Mucosa of rectum (tissue), 2 donors: ENCODE results near the gene KIF16B.
"Not testable (repeated sequence)": the region's sequence is repeated elsewhere in the genome, so short reads cannot be mapped to it uniquely, and the experiment has no call there.

Source experiments
- H3K27ac ChIP-seq, 2 donors: one replicate each; pipeline ENCODE4 v1.7.0; 2013; ENCODE audit warnings: inconsistent platforms in 2 of 2, low read depth in 2 of 2, low read length in 2 of 2
- H3K27me3 ChIP-seq, 2 donors: one replicate each; pipeline ENCODE4 v1.7.0; 2013; ENCODE audit warnings: low read length in 2 of 2; ENCODE audit not compliant: control insufficient read depth in 2 of 2, insufficient read depth in 2 of 2
- H3K36me3 ChIP-seq, 2 donors: one replicate each; pipeline ENCODE4 v1.7.0; 2013; ENCODE audit warnings: low read length in 2 of 2; ENCODE audit not compliant: control insufficient read depth in 2 of 2, insufficient read depth in 2 of 2
- H3K4me1 ChIP-seq, 2 donors: one replicate each; pipeline ENCODE4 v1.7.0; 2013; ENCODE audit warnings: low read length in 2 of 2, mild to moderate bottlenecking in 1 of 2; ENCODE audit not compliant: control insufficient read depth in 2 of 2, insufficient read depth in 2 of 2
- H3K4me3 ChIP-seq, 2 donors: one replicate each; pipeline ENCODE4 v1.7.0; 2013; ENCODE audit warnings: low read length in 2 of 2
- H3K9ac ChIP-seq, 2 donors: one replicate each; pipeline ENCODE4 v1.7.0; 2013; ENCODE audit warnings: low read length in 2 of 2, low read depth in 1 of 2, mild to moderate bottlenecking in 1 of 2
- H3K9me3 ChIP-seq, 2 donors: one replicate each; pipeline ENCODE4 v1.7.0; 2013; ENCODE audit warnings: low read length in 2 of 2; ENCODE audit not compliant: control insufficient read depth in 2 of 2
- donor health status: healthy.
- donor health status: Normal muscosa, but diverticular disease.

The KIF16B gene

DNA sequence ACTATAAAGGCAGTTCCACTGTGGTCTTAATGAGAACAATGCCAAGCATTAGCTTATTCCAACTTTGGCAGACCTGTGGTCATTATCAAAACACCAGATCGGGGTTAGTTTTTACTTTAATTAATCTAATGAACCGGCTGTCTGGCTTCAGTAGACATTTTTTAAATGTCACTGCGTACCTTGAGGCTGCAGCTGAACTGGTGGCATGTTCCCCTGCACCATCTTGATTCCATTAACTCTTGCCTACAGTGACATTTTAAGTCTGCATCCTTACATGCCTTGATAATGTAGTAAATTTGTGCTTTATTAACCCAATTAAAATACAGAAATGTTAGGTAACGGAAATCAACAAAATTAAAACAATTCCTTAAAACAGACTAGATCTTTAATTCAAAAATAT lies 127.0 kb downstream of the KIF16B start:
- no peaks in the 10 kb centered on the region for H3K9me3 ChIP-seq
- no peaks in the 10 kb centered on the region for H3K27me3 ChIP-seq
- no peaks in the 10 kb centered on the region for H3K4me1 ChIP-seq
- H3K9ac ChIP-seq: no peak overlapping the region
- H3K36me3 ChIP-seq: peaks cover 0 to 5% of the 10 kb centered on the region in 2 donors
- H3K27ac ChIP-seq: no peak overlapping the region
- H3K4me3 ChIP-seq: no peak overlapping the region

DNA sequence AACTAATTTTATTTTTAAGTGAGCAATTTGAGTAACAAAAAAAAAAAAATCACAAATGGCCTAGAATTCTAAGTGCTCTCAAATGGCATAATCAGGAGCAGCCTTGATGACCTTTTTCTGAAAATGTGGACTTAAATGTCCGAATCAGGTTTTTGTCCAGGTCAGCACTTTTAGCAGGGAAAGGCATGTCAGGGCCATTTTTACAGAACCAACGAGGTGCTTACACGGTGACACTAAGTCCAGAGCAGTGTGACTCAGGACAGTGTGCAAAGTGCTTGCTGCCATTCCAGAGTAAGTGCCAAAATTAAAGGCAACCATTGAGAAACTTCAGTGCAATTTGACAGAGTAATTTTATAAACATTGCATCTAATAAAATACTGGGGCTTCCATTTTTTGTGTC lies 127.8 kb downstream of the KIF16B start:
- no peaks in the 10 kb centered on the region for H3K4me1 ChIP-seq
- H3K27me3 ChIP-seq: no peaks in the 10 kb centered on the region
- no peak overlapping the region for H3K27ac ChIP-seq
- H3K9ac ChIP-seq: no peak overlapping the region
- peaks cover 0 to 5% of the 10 kb centered on the region in 2 donors for H3K36me3 ChIP-seq
- no peaks in the 10 kb centered on the region for H3K9me3 ChIP-seq
- no peak overlapping the region for H3K4me3 ChIP-seq

DNA sequence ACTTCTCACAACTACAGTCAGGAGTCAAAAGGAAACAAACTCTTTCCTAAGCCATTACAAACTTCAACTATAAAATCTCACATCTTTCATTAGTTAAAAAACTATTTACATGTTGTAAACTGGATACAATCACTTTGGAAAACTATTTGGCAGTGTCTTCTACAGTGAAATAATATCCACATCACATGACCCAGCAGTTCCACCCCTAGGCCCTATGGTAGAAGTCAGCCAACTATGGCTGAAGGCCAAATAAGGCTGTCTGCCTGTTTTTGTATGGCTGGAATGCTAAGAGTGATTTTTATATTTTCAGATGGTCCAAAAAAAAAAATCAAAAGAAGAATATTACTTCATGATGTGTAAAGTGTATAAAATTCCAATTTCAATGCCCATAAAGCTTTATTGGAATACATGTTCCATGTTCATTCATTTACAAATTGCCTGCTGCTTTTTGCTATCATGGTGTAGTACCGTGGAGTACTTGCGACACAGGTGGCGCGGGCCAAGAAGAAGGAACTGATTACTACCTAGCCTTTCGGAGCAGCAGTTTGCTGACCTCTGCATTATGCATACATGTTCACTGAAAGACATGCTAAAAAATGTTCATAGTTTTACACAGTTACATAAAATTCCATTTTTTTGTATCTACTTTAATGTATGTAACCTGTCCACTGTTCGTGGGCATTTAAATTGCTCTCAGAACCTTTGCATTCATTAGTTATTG lies 129.0 kb downstream of the KIF16B start:
- Histone ChIP-seq H3K9ac (no peak overlapping the region), H3K27ac (no peak overlapping the region), H3K4me1 (no peaks in the 10 kb centered on the region)

DNA sequence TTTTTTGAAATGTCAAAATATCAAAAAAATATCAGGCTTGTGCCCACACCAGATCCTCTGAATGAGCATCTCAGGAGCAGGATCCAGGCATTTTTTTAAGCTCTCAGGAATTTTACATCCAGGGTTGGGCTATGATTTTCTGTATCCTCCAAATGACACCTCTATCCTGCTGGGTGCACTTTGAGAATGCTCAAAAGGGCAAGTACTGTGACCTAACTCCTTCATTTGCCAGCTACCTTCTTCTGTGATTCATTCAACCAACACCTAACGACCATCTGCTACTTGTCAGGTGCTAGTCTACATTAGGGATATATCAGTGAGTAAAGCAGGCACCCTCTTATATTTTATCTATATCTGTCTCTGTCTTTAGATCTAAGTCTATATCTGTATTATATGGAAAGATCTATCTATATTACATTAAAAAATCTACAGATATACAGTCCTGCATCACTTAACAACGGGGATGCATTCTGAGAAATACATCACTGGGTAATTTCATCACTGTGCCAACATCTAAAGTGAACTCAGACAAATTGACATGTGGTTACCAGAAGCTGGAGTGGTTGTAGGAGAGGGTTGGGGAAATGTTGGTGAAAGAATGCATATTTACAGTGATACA lies 131.6 kb downstream of the KIF16B start:
- H3K4me1 ChIP-seq: no peaks in the 10 kb centered on the region
- no peak overlapping the region for H3K9ac ChIP-seq
- H3K36me3 ChIP-seq: peaks cover 0 to 2% of the 10 kb centered on the region in 2 donors
- no peak overlapping the region for H3K27ac ChIP-seq
- H3K4me3 ChIP-seq: no peak overlapping the region
- no peaks in the 10 kb centered on the region for H3K9me3 ChIP-seq
- H3K27me3 ChIP-seq: no peaks in the 10 kb centered on the region

More for the DNA sequence above, 129.0 kb downstream of the KIF16B start:
- Histone ChIP-seq H3K36me3 (peaks cover 0 to 6% of the 10 kb centered on the region in 2 donors), H3K27me3 (no peaks in the 10 kb centered on the region), H3K4me3 (no peak overlapping the region), H3K9me3 (no peaks in the 10 kb centered on the region)

DNA sequence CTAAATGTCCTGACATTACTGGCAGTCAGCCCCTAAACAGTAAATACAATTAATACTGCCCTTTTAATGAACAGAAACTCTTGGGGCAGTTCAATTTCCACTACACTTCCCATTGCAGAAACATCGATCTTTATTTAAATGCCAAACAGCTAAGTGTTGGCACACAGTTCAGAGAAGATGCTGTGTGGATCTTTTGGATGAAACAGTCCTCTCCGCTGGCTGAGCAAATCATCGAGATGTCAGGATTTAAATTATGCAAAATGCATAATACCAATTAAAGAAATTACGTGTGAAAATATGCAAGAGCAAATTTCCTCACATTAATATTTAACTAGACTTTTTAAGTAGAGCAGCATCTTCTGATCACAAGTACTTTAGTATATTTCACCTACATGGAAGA lies 132.6 kb downstream of the KIF16B start:
- Histone ChIP-seq H3K36me3 (peaks cover 0 to 2% of the 10 kb centered on the region in 2 donors), H3K27ac (no peak overlapping the region), H3K4me1 (no peaks in the 10 kb centered on the region), H3K4me3 (no peak overlapping the region), H3K9me3 (no peaks in the 10 kb centered on the region), H3K9ac (no peak overlapping the region), H3K27me3 (no peaks in the 10 kb centered on the region)

DNA sequence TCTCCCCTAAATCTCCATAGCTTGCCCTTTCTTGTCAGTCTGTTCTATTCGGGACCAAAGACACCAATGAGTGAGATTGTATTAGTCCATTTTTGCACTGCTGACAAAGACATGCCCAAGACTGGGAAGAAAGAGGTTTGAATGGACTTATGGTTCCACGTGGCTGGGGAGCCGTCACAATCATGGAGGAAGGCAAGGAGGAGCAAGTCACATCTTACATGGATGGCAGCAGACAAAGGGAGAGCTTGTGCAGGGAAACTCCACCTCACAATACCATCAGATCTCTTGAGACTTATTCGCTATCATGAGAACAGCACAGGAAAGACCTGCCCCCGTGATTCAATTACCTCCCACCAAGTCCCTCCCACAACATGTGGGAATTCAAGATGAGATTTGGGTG lies 133.7 kb downstream of the KIF16B start:
- H3K27ac ChIP-seq, H3K4me1 ChIP-seq, H3K9ac ChIP-seq: not testable (repeated sequence)

DNA sequence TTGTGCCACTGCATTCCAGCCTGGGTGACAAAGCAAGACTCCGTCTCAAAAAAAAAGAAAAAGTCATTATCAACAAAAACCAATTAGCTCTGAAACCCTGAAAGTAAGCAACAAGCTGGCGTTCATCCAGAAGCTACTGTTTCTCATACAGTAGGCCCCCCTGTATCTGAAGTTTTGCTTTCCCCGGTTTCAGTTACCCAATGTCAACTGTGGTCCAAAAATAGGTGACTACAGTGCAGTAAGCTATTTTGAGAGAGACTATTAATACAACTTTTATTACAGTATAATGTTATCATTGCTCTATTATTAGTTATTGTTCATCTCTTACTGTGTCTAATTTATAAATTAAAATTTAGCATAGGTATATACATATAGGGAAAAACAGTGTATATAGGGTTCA lies 135.1 kb downstream of the KIF16B start:
- H3K9me3 ChIP-seq: no peaks in the 10 kb centered on the region
- H3K4me1 ChIP-seq: no peaks in the 10 kb centered on the region
- H3K27ac ChIP-seq: no peak overlapping the region

More for the DNA sequence above, 133.7 kb downstream of the KIF16B start:
- not testable (repeated sequence) for H3K9me3 ChIP-seq, H3K36me3 ChIP-seq, H3K27me3 ChIP-seq, H3K4me3 ChIP-seq

DNA sequence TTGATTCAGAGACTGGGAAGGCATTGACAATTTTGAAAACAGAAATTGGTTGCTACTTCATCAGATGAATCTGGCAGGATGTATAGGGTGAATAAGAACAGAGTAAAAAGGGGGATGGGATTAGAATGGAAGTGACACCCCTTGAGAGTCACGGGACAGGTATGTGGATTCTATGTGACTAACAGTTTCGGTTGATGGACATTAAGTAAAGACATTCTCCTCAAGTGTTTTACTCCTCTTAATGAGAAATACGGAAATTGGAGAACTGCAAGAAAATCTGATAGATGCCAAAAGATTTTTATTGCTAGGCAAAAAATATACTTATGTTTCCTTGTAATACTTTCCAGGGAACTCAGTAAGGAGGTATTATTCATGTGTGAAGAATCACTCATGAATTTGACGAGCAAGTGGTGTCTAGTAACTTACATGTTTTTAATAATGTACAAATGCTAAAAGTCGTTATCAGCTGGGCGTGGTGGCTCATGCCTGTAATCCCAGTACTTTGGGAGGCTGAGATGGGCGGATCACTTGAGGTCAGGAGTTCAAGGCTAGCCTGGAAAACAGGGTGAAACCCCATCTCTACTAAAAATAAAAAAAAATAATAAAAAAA lies 135.8 kb downstream of the KIF16B start:
- no peaks in the 10 kb centered on the region for H3K4me1 ChIP-seq
- peaks cover 0 to 2% of the 10 kb centered on the region in 2 donors for H3K36me3 ChIP-seq
- H3K27ac ChIP-seq: no peak overlapping the region
- no peaks in the 10 kb centered on the region for H3K9me3 ChIP-seq
- H3K4me3 ChIP-seq: no peak overlapping the region
- no peaks in the 10 kb centered on the region for H3K27me3 ChIP-seq
- H3K9ac ChIP-seq: no peak overlapping the region

More for the DNA sequence above, 135.1 kb downstream of the KIF16B start:
- no peak overlapping the region for H3K4me3 ChIP-seq
- peaks cover 0 to 2% of the 10 kb centered on the region in 2 donors for H3K36me3 ChIP-seq
- no peak overlapping the region for H3K9ac ChIP-seq
- H3K27me3 ChIP-seq: no peaks in the 10 kb centered on the region

DNA sequence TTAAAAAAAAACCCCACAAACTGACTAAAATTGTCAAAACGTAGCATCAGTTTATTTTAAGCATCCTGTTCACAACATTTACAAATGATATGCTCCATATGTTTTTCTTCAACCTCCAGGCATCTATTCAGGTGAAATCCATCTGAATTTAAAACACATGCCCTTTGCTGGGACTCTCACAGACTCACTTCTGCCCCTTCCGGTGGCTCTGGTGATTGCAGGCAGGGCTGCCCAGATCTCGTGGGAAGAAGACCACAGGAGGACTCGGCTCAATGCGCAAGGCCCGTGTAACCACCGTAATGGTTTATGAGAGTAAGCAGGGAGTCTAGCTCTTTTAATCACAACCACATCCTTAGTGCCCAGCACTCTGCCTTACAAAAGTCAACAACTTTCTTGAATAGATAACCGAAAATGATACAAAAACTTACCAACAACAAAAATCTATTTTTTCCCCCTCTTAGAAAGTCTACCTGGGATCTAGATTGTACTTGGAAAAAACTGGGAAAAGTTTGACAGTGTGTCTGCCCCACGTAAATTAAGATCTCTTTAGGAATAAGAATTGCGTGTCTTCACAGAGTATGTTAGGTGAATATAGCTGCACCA lies 139.1 kb downstream of the KIF16B start:
- Histone ChIP-seq H3K4me1 (no peaks in the 10 kb centered on the region), H3K9me3 (no peaks in the 10 kb centered on the region), H3K36me3 (peaks cover 4 to 7% of the 10 kb centered on the region in 2 donors), H3K27me3 (no peaks in the 10 kb centered on the region), H3K4me3 (no peak overlapping the region), H3K9ac (no peak overlapping the region), H3K27ac (no peak overlapping the region)

DNA sequence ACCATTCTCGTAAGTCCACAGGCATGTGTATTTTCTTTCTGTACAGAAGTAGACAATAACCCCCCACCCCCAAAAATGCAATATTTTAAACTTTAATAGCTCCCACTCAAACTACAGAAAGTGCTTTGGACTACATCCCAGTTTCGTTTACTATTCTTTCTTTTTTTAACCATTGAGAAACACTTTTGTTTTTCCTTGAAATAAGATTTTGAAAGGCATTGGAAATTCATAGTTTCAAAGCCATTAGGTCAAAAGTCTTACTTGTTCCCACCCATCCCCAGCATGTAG lies 140.0 kb downstream of the KIF16B start:
- peaks cover 11 to 15% of the 10 kb centered on the region in 2 donors for H3K36me3 ChIP-seq
- no peaks in the 10 kb centered on the region for H3K9me3 ChIP-seq
- H3K27me3 ChIP-seq: no peaks in the 10 kb centered on the region
- no peak overlapping the region for H3K9ac ChIP-seq
- no peaks in the 10 kb centered on the region for H3K4me1 ChIP-seq
- no peak overlapping the region for H3K27ac ChIP-seq
- H3K4me3 ChIP-seq: no peak overlapping the region
